Neural progenitor cell (in vitro differentiated cells): Measurements from ENCODE around the gene FATE1. TPM values are rescaled to one million over a fixed set of nuclear protein-coding genes. Genes with fewer than 3 reads are reported as not detected.

Experiments used
- DNase-seq: peaks from one replicate; pipeline ENCODE4 v3.0.0-alpha.2; 2016; ENCODE audit warnings: low spot score
- H2AFZ ChIP-seq: fragments of 200-600 bp; sonication (generic); replicated peaks from 2 replicates; pipeline ENCODE4 v1.6.1; 2016; ENCODE audit warnings: antibody characterized with exemption
- H3F3A ChIP-seq: fragments of 200-600 bp; sonication (generic); 2 replicates; pipeline ENCODE4 v1.6.1; 2016; ENCODE audit warnings: antibody characterized with exemption, low read depth
- H3K27ac ChIP-seq: fragments of 200-600 bp; sonication (generic); 2 replicates; pipeline ENCODE4 v1.5.1; 2016; ENCODE audit warnings: mild to moderate bottlenecking
- H3K27me3 ChIP-seq: fragments of 200-600 bp; sonication (generic); 2 replicates; pipeline ENCODE4 v1.6.1; 2016; ENCODE audit warnings: mild to moderate bottlenecking, moderate library complexity
- H3K36me3 ChIP-seq: fragments of 200-600 bp; sonication (generic); 2 replicates; pipeline ENCODE4 v1.5.1; 2016
- H3K4me1 ChIP-seq: fragments of 200-600 bp; sonication (generic); 2 replicates; pipeline ENCODE4 v1.6.1; 2016; ENCODE audit warnings: mixed run types
- H3K4me2 ChIP-seq: fragments of 200-600 bp; sonication (generic); 2 replicates; pipeline ENCODE4 v1.6.1; 2016
- H3K4me3 ChIP-seq: fragments of 200-600 bp; sonication (generic); 2 replicates; pipeline ENCODE4 v1.5.1; 2016
- H3K79me2 ChIP-seq: fragments of 200-600 bp; sonication (generic); 2 replicates; pipeline ENCODE4 v1.6.1; 2016; ENCODE audit warnings: low read depth
- H3K9ac ChIP-seq: fragments of 200-600 bp; sonication (generic); 2 replicates; pipeline ENCODE4 v1.6.1; 2016
- H3K9me3 ChIP-seq: fragments of 200-600 bp; sonication (generic); 2 replicates; pipeline ENCODE4 v1.5.1; 2016; ENCODE audit warnings: low read depth
- H4K20me1 ChIP-seq: fragments of 200-600 bp; sonication (generic); 2 replicates; pipeline ENCODE4 v1.6.1; 2016; ENCODE audit warnings: low read depth
- H3K27ac Mint-ChIP-seq: 3 replicates; pipeline ENCODE4 v1.8.0; 2021; ENCODE audit warnings: mixed read lengths
- H3K27me3 Mint-ChIP-seq: 2 replicates; pipeline ENCODE4 v1.8.0; 2022; ENCODE audit warnings: low read depth, mild to moderate bottlenecking, inconsistent platforms, moderate library complexity, mixed read lengths; ENCODE audit not compliant: insufficient read depth
- H3K36me3 Mint-ChIP-seq: 3 replicates; pipeline ENCODE4 v1.8.0; 2021; ENCODE audit warnings: mixed read lengths
- H3K4me1 Mint-ChIP-seq: 3 replicates; pipeline ENCODE4 v1.8.0; 2021; ENCODE audit warnings: mixed read lengths
- H3K4me3 Mint-ChIP-seq: 3 replicates; pipeline ENCODE4 v1.8.0; 2021; ENCODE audit warnings: mild to moderate bottlenecking, moderate library complexity, mixed read lengths
- H3K9me3 Mint-ChIP-seq: 3 replicates; pipeline ENCODE4 v1.8.0; 2020; ENCODE audit warnings: mixed read lengths
- EZH2 ChIP-seq: fragments of 200-600 bp; sonication (generic); IDR thresholded peaks from 2 replicates; pipeline ENCODE4 v1.6.1; 2017; ENCODE audit warnings: antibody characterized with exemption, mild to moderate bottlenecking, moderate library complexity
- EZH2phosphoT487 ChIP-seq: fragments of 200-600 bp; sonication (generic); IDR thresholded peaks from 2 replicates; pipeline ENCODE4 v1.6.1; 2017; ENCODE audit warnings: antibody characterized with exemption
- total RNA-seq: library from RNA; depleted of rRNA; stranded (reverse); fragments of >200 nt; gene quantifications from 2 replicates; pipeline ENCODE4 v1.2.3, GENCODE V29; 2015; ENCODE audit warnings: low replicate concordance
- TF ChIP-seq, protein P1 (sequence below): fragments of 200-600 bp; sonication (generic); IDR thresholded peaks from 2 replicates; pipeline ENCODE4 v1.5.1; 2017; ENCODE audit warnings: antibody characterized with exemption, mild to moderate bottlenecking

The FATE1 gene
- total RNA-seq, 1 donor from 2014 or later = not detected

GRCh38 chrX:151746502-151746901 is 30.7 kb downstream of the FATE1 start:
- peaks cover 18% of the 10 kb centered on the region for H3K9me3 Mint-ChIP-seq

DNA sequence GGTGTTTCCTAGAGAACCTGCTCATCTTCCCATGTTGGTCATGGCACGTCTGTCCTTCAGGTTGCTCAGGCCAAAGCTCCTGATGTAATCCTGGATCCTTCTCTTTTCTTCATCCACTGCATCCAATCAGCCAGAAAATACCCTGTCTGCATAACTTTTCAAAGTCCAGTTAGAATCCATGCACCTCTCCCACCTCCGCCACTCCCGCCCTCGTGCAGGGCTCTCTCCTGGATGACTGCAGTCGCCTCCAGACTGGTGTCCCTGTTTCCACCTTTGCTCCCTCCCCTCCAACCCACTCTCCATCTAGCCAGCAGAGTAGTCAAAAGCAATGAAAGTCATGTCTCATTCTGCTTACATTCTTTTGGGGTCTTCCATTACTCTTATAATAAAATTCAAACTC is 34.7 kb downstream of the FATE1 start:
- no peaks in the 10 kb centered on the region for H3F3A ChIP-seq
- no peak overlapping the region for H2AFZ ChIP-seq
- Mint-ChIP-seq H3K4me1 (no peaks in the 10 kb centered on the region), H3K27me3 (peaks cover 2% of the 10 kb centered on the region), H3K4me3 (no peak overlapping the region), H3K27ac (no peak overlapping the region), H3K9me3 (peaks cover 11% of the 10 kb centered on the region), H3K36me3 (no peaks in the 10 kb centered on the region)
- no peaks in the 10 kb centered on the region for H3K9me3 ChIP-seq
- TF ChIP-seq EZH2 (no peak), EZH2phosphoT487 (no peak)
- TF ChIP-seq, protein P1, sequence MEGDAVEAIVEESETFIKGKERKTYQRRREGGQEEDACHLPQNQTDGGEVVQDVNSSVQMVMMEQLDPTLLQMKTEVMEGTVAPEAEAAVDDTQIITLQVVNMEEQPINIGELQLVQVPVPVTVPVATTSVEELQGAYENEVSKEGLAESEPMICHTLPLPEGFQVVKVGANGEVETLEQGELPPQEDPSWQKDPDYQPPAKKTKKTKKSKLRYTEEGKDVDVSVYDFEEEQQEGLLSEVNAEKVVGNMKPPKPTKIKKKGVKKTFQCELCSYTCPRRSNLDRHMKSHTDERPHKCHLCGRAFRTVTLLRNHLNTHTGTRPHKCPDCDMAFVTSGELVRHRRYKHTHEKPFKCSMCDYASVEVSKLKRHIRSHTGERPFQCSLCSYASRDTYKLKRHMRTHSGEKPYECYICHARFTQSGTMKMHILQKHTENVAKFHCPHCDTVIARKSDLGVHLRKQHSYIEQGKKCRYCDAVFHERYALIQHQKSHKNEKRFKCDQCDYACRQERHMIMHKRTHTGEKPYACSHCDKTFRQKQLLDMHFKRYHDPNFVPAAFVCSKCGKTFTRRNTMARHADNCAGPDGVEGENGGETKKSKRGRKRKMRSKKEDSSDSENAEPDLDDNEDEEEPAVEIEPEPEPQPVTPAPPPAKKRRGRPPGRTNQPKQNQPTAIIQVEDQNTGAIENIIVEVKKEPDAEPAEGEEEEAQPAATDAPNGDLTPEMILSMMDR = no peak
- no peak overlapping the region for H3K9ac ChIP-seq
- no peaks in the 10 kb centered on the region for H4K20me1 ChIP-seq
- H3K4me2 ChIP-seq = no peak overlapping the region
- no peaks in the 10 kb centered on the region for H3K27me3 ChIP-seq
- DNase-seq = no peak
- H3K36me3 ChIP-seq = no peaks in the 10 kb centered on the region
- no peaks in the 10 kb centered on the region for H3K79me2 ChIP-seq
- H3K4me1 ChIP-seq = no peaks in the 10 kb centered on the region
- H3K27ac ChIP-seq = no peak overlapping the region
- no peak overlapping the region for H3K4me3 ChIP-seq

More at GRCh38 chrX:151746502-151746901, 30.7 kb downstream of the FATE1 start:
- no peak for DNase-seq
- H3K4me2 ChIP-seq = no peak overlapping the region
- no peaks in the 10 kb centered on the region for H4K20me1 ChIP-seq
- no peaks in the 10 kb centered on the region for H3K36me3 ChIP-seq
- no peak for TF ChIP-seq EZH2phosphoT487
- TF ChIP-seq, protein P1 = no peak
- no peak for TF ChIP-seq EZH2
- H3K27ac ChIP-seq = no peak overlapping the region
- no peaks in the 10 kb centered on the region for H3K79me2 ChIP-seq
- Mint-ChIP-seq H3K27ac (no peak overlapping the region), H3K36me3 (no peaks in the 10 kb centered on the region), H3K4me1 (no peaks in the 10 kb centered on the region), H3K4me3 (no peak overlapping the region), H3K27me3 (peaks cover 6% of the 10 kb centered on the region)
- no peak overlapping the region for H3K9ac ChIP-seq
- H3F3A ChIP-seq = no peaks in the 10 kb centered on the region
- H2AFZ ChIP-seq = no peak overlapping the region
- H3K4me3 ChIP-seq = no peak overlapping the region
- no peaks in the 10 kb centered on the region for H3K9me3 ChIP-seq
- no peaks in the 10 kb centered on the region for H3K27me3 ChIP-seq
- no peaks in the 10 kb centered on the region for H3K4me1 ChIP-seq

- Histone ChIP-seq H4K20me1 (no peaks in the 10 kb centered on the region), H2AFZ (no peak overlapping the region), H3F3A (no peaks in the 10 kb centered on the region), H3K4me1 (no peaks in the 10 kb centered on the region), H3K27ac (no peak overlapping the region), H3K27me3 (no peaks in the 10 kb centered on the region), H3K9me3 (no peaks in the 10 kb centered on the region), H3K4me3 (no peak overlapping the region), H3K36me3 (no peaks in the 10 kb centered on the region), H3K9ac (no peak overlapping the region), H3K79me2 (no peaks in the 10 kb centered on the region), H3K4me2 (no peak overlapping the region)
- H3K4me3 Mint-ChIP-seq = no peak overlapping the region
- H3K9me3 Mint-ChIP-seq = peaks cover 11% of the 10 kb centered on the region
- H3K36me3 Mint-ChIP-seq = no peaks in the 10 kb centered on the region
- H3K27me3 Mint-ChIP-seq = peaks cover 4% of the 10 kb centered on the region
- H3K27ac Mint-ChIP-seq = no peak overlapping the region
- H3K4me1 Mint-ChIP-seq = no peaks in the 10 kb centered on the region
- no peak for DNase-seq
- TF ChIP-seq EZH2 = no peak
- TF ChIP-seq EZH2phosphoT487 = no peak
- TF ChIP-seq, protein P1 = no peak
Observed at GRCh38 chrX:151752847-151753246, 37.0 kb downstream of the FATE1 start.
